ENCODE data around the gene LPAR4. TPM values are rescaled to one million over a fixed set of nuclear protein-coding genes. Genes with fewer than 3 reads are reported as not detected.

The LPAR4 gene
- total RNA-seq, 1 donor, result 0.36 TPM

DNA sequence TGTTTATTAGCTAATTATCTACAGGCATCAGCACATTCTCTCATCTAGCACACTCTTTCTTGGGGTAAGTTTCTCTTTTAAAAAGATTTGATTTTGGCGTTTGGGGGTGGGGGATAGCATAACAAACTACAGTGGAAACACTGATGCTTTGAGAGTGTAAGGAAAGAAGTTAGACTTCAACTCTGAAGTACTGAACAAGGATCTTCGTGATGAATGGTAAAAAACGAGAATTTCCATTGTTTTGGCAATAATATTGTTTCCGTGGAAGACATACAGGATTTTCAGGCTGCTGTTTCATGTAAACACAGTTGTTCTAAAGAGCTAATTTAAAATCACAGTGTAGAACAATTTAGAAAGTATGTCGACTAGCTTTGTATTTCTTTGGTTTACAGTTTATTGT is 451 bp downstream of the LPAR4 start:
- H4K20me1 ChIP-seq (ENCODE audit: insufficient read depth, low read length), result no peaks in the 10 kb centered on the region
- no peaks in the 10 kb centered on the region for H3K79me2 ChIP-seq (ENCODE audit: insufficient read depth, low read length)
- H3K27me3 ChIP-seq (ENCODE audit: insufficient read depth, low read length), result no peaks in the 10 kb centered on the region
- no peaks in the 10 kb centered on the region for H3K4me1 ChIP-seq (ENCODE audit: insufficient read depth, low read length)
- H3K9me3 ChIP-seq (ENCODE audit: low read depth, low read length), result no peaks in the 10 kb centered on the region
- peak overlapping the region; percentile 77 for H3K4me2 ChIP-seq (ENCODE audit: insufficient read depth, low read length)
- peak overlapping the region; percentile 60 for H3K4me3 ChIP-seq (ENCODE audit: insufficient read depth, low read length)
- DNase-seq (ENCODE audit: insufficient read length, low spot score, missing footprints), result no peak
- H3K36me3 ChIP-seq (ENCODE audit: insufficient read depth, low read length), result no peaks in the 10 kb centered on the region
- H2AFZ ChIP-seq (ENCODE audit: low read length), result peak overlapping the region; percentile 73
- no peak overlapping the region for H3K27ac ChIP-seq (ENCODE audit: low read depth, low read length)
- no peak for TF ChIP-seq CTCF (IDR thresholded peaks at IDR 0.05; ENCODE audit: extremely low read depth, low read depth, low read length)

GRCh38 chrX:78748846-78749245 is 1.3 kb downstream of the LPAR4 start:
- Histone ChIP-seq H3K4me1 (ENCODE audit: insufficient read depth, low read length) (no peaks in the 10 kb centered on the region), H2AFZ (ENCODE audit: low read length) (no peak overlapping the region), H3K27ac (ENCODE audit: low read depth, low read length) (no peak overlapping the region), H3K79me2 (ENCODE audit: insufficient read depth, low read length) (no peaks in the 10 kb centered on the region), H3K27me3 (ENCODE audit: insufficient read depth, low read length) (no peaks in the 10 kb centered on the region), H3K36me3 (ENCODE audit: insufficient read depth, low read length) (no peaks in the 10 kb centered on the region), H4K20me1 (ENCODE audit: insufficient read depth, low read length) (no peaks in the 10 kb centered on the region), H3K4me2 (ENCODE audit: insufficient read depth, low read length) (no peak overlapping the region), H3K4me3 (ENCODE audit: insufficient read depth, low read length) (no peak overlapping the region), H3K9me3 (ENCODE audit: low read depth, low read length) (no peaks in the 10 kb centered on the region)
- TF ChIP-seq CTCF (IDR thresholded peaks at IDR 0.05; ENCODE audit: extremely low read depth, low read depth, low read length), result no peak
- DNase-seq (ENCODE audit: insufficient read length, low spot score, missing footprints), result no peak

GRCh38 chrX:78753571-78753970 is 6.1 kb downstream of the LPAR4 start:
- Histone ChIP-seq H3K4me2 (ENCODE audit: insufficient read depth, low read length) (no peak overlapping the region), H2AFZ (ENCODE audit: low read length) (no peak overlapping the region), H3K36me3 (ENCODE audit: insufficient read depth, low read length) (no peaks in the 10 kb centered on the region), H3K9me3 (ENCODE audit: low read depth, low read length) (no peaks in the 10 kb centered on the region), H3K4me1 (ENCODE audit: insufficient read depth, low read length) (no peaks in the 10 kb centered on the region), H3K27ac (ENCODE audit: low read depth, low read length) (no peak overlapping the region), H4K20me1 (ENCODE audit: insufficient read depth, low read length) (no peaks in the 10 kb centered on the region), H3K79me2 (ENCODE audit: insufficient read depth, low read length) (no peaks in the 10 kb centered on the region), H3K27me3 (ENCODE audit: insufficient read depth, low read length) (no peaks in the 10 kb centered on the region), H3K4me3 (ENCODE audit: insufficient read depth, low read length) (no peak overlapping the region)
- DNase-seq (ENCODE audit: insufficient read length, low spot score, missing footprints), result no peak
- TF ChIP-seq CTCF (IDR thresholded peaks at IDR 0.05; ENCODE audit: extremely low read depth, low read depth, low read length), result no peak

GRCh38 chrX:78754917-78755316 is 7.4 kb downstream of the LPAR4 start:
- H3K4me3 ChIP-seq (ENCODE audit: insufficient read depth, low read length), result no peak overlapping the region
- H3K4me1 ChIP-seq (ENCODE audit: insufficient read depth, low read length), result no peaks in the 10 kb centered on the region
- no peak overlapping the region for H3K27ac ChIP-seq (ENCODE audit: low read depth, low read length)
- H3K9me3 ChIP-seq (ENCODE audit: low read depth, low read length), result no peaks in the 10 kb centered on the region
- no peaks in the 10 kb centered on the region for H4K20me1 ChIP-seq (ENCODE audit: insufficient read depth, low read length)
- no peak overlapping the region for H3K4me2 ChIP-seq (ENCODE audit: insufficient read depth, low read length)
- no peaks in the 10 kb centered on the region for H3K27me3 ChIP-seq (ENCODE audit: insufficient read depth, low read length)
- no peaks in the 10 kb centered on the region for H3K36me3 ChIP-seq (ENCODE audit: insufficient read depth, low read length)
- no peak overlapping the region for H2AFZ ChIP-seq (ENCODE audit: low read length)
- H3K79me2 ChIP-seq (ENCODE audit: insufficient read depth, low read length), result no peaks in the 10 kb centered on the region
- no peak for TF ChIP-seq CTCF (IDR thresholded peaks at IDR 0.05; ENCODE audit: extremely low read depth, low read depth, low read length)
- DNase-seq (ENCODE audit: insufficient read length, low spot score, missing footprints), result no peak

Data from osteoblast (primary cell).